Thyroid gland (tissue), 4 donors: ENCODE results near the gene WDR75. TPM values are rescaled to one million over a fixed set of nuclear protein-coding genes. Genes with fewer than 3 reads are reported as not detected.

Experiments used
- DNase-seq, 2 donors: peaks; one replicate each; pipeline ENCODE4 v3.0.0-alpha.2; 2019
- H3K27ac ChIP-seq, 3 donors: fragments of 200-600 bp; sonication (generic); 1 replicate in 2 of 3; 2 replicates in 1 of 3; pipeline ENCODE4 v1.5.1; 2016 to 2019; ENCODE audit warnings: mild to moderate bottlenecking in 1 of 3, moderate library complexity in 1 of 3
- H3K27me3 ChIP-seq: fragments of 200-600 bp; sonication (generic); one replicate; pipeline ENCODE4 v1.5.1; 2019
- H3K36me3 ChIP-seq, 2 donors: fragments of 200-600 bp; sonication (generic); one replicate each; pipeline ENCODE4 v1.5.1; 2016 to 2019
- H3K4me1 ChIP-seq, 2 donors: fragments of 200-600 bp; sonication (generic); one replicate each; pipeline ENCODE4 v1.5.1; 2017 to 2019
- H3K4me3 ChIP-seq, 3 donors: fragments of 200-600 bp; sonication (generic); replicated peaks in 1 of 3; 1 replicate in 2 of 3; 2 replicates in 1 of 3; pipeline ENCODE4 v1.5.1; 2016; ENCODE audit warnings: mild to moderate bottlenecking in 1 of 3
- H3K9me3 ChIP-seq: fragments of 200-600 bp; sonication (generic); one replicate; pipeline ENCODE4 v1.5.1; 2017
- CTCF ChIP-seq, 6 experiments: fragments of 200-600 bp in 3 of 6; fragments of 450-650 bp in 3 of 6; sonication (generic) in 3 of 6; IDR thresholded peaks; one replicate each; pipeline ENCODE4 v1.5.1; 2016 to 2019; ENCODE audit warnings: antibody characterized with exemption in 6 of 6, mild to moderate bottlenecking in 2 of 6, inconsistent platforms in 1 of 6, moderate library complexity in 1 of 6
- POLR2A ChIP-seq, 2 donors: fragments of 450-650 bp; IDR thresholded peaks; one replicate each; pipeline ENCODE4 v1.6.1; 2017; ENCODE audit warnings: antibody characterized with exemption in 2 of 2, mild to moderate bottlenecking in 2 of 2, moderate library complexity in 1 of 2
- WGBS, 2 donors: methylation state at CpG; one replicate each; pipeline ENCODE4 v1.1.5; 2017; 5-methylcytosine and 5-hydroxymethylcytosine counted together
- intact Hi-C: fragments of 100-400 bp; cut with DNase I; formaldehyde crosslinking; loops from one replicate; pipeline ENCODE4 v1.15.1; 2023
- total RNA-seq, 4 donors: library from RNA; depleted of rRNA; stranded (reverse); fragments of >200 nt; gene quantifications; one replicate each; pipeline ENCODE4 v1.2.3, GENCODE V29; 2016

Gene WDR75
- total RNA-seq, 4 donors from 2014 or later = 23.0 to 75.2 (median 35.3) TPM

- no peak overlapping the region for H3K27ac ChIP-seq
- intact Hi-C loops = no loop called here
- DNase-seq = no peak
- WGBS, 2 donors = 85 to 86% methylated on average over 5 of the region's 5 CpGs
- H3K27me3 ChIP-seq = no peaks in the 10 kb centered on the region
- no peaks in the 10 kb centered on the region for H3K9me3 ChIP-seq
- no peak overlapping the region for H3K4me3 ChIP-seq
- H3K4me1 ChIP-seq = no peaks in the 10 kb centered on the region
- H3K36me3 ChIP-seq = no peaks in the 10 kb centered on the region
- TF ChIP-seq CTCF (IDR thresholded peaks at IDR 0.05) (no peak), POLR2A (IDR thresholded peaks at IDR 0.05) (no peak)
Observed at GRCh38 chr2:189504238-189504637, 63.0 kb downstream of the WDR75 start.

- WGBS, 2 donors = 73 to 78% methylated on average over 2 of the region's 2 CpGs
- no peak for DNase-seq
- H3K36me3 ChIP-seq = no peaks in the 10 kb centered on the region
- no peaks in the 10 kb centered on the region for H3K27me3 ChIP-seq
- no peaks in the 10 kb centered on the region for H3K4me1 ChIP-seq
- no peak overlapping the region for H3K27ac ChIP-seq
- intact Hi-C loops = no loop called here
- H3K9me3 ChIP-seq = no peaks in the 10 kb centered on the region
- H3K4me3 ChIP-seq = no peak overlapping the region
- TF ChIP-seq CTCF (IDR thresholded peaks at IDR 0.05) = no peak
- no peak for TF ChIP-seq POLR2A (IDR thresholded peaks at IDR 0.05)
Observed at GRCh38 chr2:189505492-189505891, 64.2 kb downstream of the WDR75 start.

DNA sequence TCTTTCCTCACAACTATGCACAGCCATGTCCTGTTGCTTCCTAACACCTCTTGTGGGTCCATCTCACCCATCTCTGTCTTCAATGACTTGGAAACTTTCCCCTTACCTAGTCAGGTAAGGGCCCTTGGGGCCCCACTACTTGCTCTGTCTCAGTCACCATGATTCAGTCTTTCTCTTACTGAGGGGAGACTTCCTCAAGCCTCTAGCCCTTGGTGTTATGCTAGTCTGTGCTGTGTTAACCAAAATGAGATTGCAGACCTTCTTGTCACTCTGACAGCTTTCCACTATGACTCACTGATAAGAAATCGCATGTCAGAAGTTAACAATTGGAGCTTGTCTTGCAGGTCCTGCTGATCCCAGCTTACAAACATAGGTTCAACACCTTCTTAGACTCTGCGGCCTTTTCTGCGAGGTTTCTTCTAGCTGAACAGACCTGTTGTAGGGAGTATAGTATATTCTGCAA is 65.3 kb downstream of the WDR75 start:
- no peak for DNase-seq
- Histone ChIP-seq H3K36me3 (no peaks in the 10 kb centered on the region), H3K9me3 (no peaks in the 10 kb centered on the region), H3K27me3 (no peaks in the 10 kb centered on the region), H3K4me3 (no peak overlapping the region), H3K4me1 (no peaks in the 10 kb centered on the region), H3K27ac (no peak overlapping the region)
- intact Hi-C loops = no loop called here
- 72 to 83% methylated on average over 3 of the region's 3 CpGs for WGBS, 2 donors
- no peak for TF ChIP-seq POLR2A (IDR thresholded peaks at IDR 0.05)
- no peak for TF ChIP-seq CTCF (IDR thresholded peaks at IDR 0.05)

DNA sequence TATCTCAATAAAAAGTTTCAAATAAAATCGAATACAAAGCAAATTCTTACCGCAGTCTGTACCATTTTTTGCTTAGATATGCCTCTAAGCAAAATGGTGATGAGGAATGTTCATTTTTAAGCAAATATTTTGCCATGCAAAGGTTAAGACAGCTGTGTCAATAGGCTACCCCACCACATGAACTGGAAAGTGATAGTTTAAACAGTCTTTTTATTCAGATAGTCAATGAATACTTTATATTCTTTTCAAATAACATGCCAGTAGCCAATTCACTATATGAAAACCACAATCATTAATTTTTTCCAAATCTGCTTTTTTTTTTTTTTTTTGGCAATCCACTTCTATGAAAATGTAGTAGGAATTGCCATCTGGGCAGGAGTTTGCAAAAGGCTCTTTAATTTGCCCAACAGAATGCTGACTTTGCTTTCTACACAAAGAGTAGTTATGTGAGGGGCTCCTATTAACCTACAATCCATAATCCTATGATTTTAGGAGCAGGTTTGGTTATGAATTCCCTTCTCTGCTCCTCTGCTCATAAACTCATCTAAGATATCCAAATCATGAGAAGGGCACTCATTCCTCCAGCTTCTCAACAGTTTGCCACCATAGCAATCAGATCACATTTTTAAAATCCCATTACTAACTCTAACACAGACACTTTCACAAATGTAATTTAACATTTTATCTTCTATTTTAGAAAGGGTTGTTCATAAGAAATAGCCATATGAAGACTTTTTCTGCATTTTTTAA is 70.1 kb downstream of the WDR75 start:
- intact Hi-C loops = no loop called here
- 93 to 95% methylated on average over 2 of the region's 2 CpGs for WGBS, 2 donors
- no peaks in the 10 kb centered on the region for H3K36me3 ChIP-seq
- no peak for DNase-seq
- no peak for TF ChIP-seq CTCF (IDR thresholded peaks at IDR 0.05)
- no peak for TF ChIP-seq POLR2A (IDR thresholded peaks at IDR 0.05)
- H3K4me3 ChIP-seq = no peak overlapping the region
- H3K27ac ChIP-seq = no peak overlapping the region
- H3K4me1 ChIP-seq = no peaks in the 10 kb centered on the region
- H3K27me3 ChIP-seq = no peaks in the 10 kb centered on the region
- H3K9me3 ChIP-seq = no peaks in the 10 kb centered on the region

DNA sequence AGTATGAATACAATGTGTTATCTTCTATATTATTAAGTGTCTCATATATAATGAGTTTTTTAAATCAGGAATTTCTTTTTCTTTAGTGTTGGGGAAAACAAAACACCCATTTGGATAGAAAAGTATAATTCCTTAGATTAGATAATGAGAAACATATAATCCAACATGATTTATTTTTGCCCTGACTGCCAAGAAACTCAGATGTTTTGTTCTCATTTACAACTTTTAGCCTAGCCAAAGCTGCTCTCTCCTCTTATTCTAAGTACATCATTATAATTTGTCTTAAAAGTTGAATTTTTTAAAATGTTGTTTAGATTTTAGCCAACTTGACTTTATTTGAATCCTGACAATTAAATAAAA is 70.7 kb downstream of the WDR75 start:
- no peak for DNase-seq
- Histone ChIP-seq H3K27me3 (no peaks in the 10 kb centered on the region), H3K27ac (no peak overlapping the region), H3K36me3 (no peaks in the 10 kb centered on the region), H3K9me3 (no peaks in the 10 kb centered on the region), H3K4me1 (no peaks in the 10 kb centered on the region), H3K4me3 (no peak overlapping the region)
- intact Hi-C loops = no loop called here
- TF ChIP-seq CTCF (IDR thresholded peaks at IDR 0.05) (no peak), POLR2A (IDR thresholded peaks at IDR 0.05) (no peak)
